Erythroblast (primary cell): ENCODE measurements around the gene PPIP5K2.

Experiments used
- GATA1 ChIP-seq: IDR thresholded peaks from 2 replicates; pipeline ENCODE4 v1.6.1; 2011; ENCODE audit warnings: low read depth, mild to moderate bottlenecking, control low read depth, low read length, moderate library complexity
- POLR2A ChIP-seq: IDR thresholded peaks from 2 replicates; pipeline ENCODE4 v1.6.1; 2011; ENCODE audit warnings: mild to moderate bottlenecking, low read length

DNA sequence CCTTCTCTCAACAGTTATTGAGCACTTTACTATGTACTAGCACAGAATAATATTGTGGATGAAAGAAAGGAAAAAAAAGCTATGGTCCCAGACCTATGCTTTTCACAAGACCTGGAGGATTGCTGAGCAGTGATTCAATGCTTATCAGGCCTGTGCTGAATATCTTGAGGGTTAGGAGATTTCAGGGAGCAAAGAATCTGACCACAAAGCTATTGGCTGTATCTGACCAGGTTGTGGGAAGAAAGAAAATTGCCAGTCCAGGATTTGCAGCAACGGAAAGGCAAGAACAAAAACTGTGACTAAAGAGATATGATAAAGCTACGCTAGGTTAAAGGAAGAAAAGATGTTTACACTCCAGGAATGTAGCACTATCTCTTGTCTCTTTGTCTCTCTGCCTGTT, 123.6 kb downstream of the PPIP5K2 start:
- TF ChIP-seq POLR2A (no peak), GATA1 (no peak)
